Activated CD4-positive, alpha-beta T cell treated with anti-CD3 and anti-CD28 coated beads, Interleukin-2, amount 10 ng/mL, durations not matched to agents 24 days and 14 days (primary cell): ENCODE measurements around the gene FNDC5. TPM values are rescaled to one million over a fixed set of nuclear protein-coding genes. Genes with fewer than 3 reads are reported as not detected.
A peak's percentile ranks its signal among the peaks of the same experiment; 100 is the strongest.

Experiments used
- DNase-seq: peaks from one replicate; pipeline ENCODE4 v3.0.0; 2022
- H3K27ac Mint-ChIP-seq: one replicate; pipeline ENCODE4 v1.8.0; 2022; ENCODE audit warnings: mild to moderate bottlenecking, mixed read lengths
- H3K27me3 Mint-ChIP-seq: one replicate; pipeline ENCODE4 v1.8.0; 2022; ENCODE audit warnings: mixed read lengths
- H3K36me3 Mint-ChIP-seq: one replicate; pipeline ENCODE4 v1.8.0; 2022; ENCODE audit warnings: low read depth, mild to moderate bottlenecking, mixed read lengths
- H3K4me1 Mint-ChIP-seq: one replicate; pipeline ENCODE4 v1.8.0; 2021; ENCODE audit warnings: mixed read lengths
- H3K4me3 Mint-ChIP-seq: one replicate; pipeline ENCODE4 v1.8.0; 2022; ENCODE audit warnings: mild to moderate bottlenecking, moderate library complexity, mixed read lengths
- H3K9me3 Mint-ChIP-seq: one replicate; pipeline ENCODE4 v1.8.0; 2021; ENCODE audit warnings: mixed read lengths
- intact Hi-C: fragments of 100-400 bp; cut with micrococcal nuclease; formaldehyde crosslinking; loops from one replicate; pipeline ENCODE4 v1.15.1; 2023
- total RNA-seq: library from RNA; stranded (reverse); gene quantifications from 2 replicates; pipeline ENCODE4 v1.2.3, GENCODE V29; 2022

Gene FNDC5
- total RNA-seq, 1 donor from 2014 or later: not detected

- no peak for DNase-seq
- Mint-ChIP-seq H3K4me1 (peaks cover 55% of the 10 kb centered on the region), H3K4me3 (peak overlapping the region; percentile 99), H3K27me3 (no peaks in the 10 kb centered on the region), H3K36me3 (peaks cover 52% of the 10 kb centered on the region), H3K27ac (peak overlapping the region; percentile 98), H3K9me3 (peaks cover 8% of the 10 kb centered on the region)
- intact Hi-C loops: loop anchor here (1.0 to 5.0 kb wide), 6 partner anchors 15 to 441 kb away; partner anchors contain the start of genes AK2, ZBTB8OS and ZNF362
Observed at GRCh38 chr1:32816676-32817158, 54.0 kb downstream of the FNDC5 start.

GRCh38 chr1:32813941-32814739, 56.6 kb downstream of the FNDC5 start:
- Mint-ChIP-seq H3K4me1 (peaks cover 56% of the 10 kb centered on the region), H3K9me3 (peaks cover 8% of the 10 kb centered on the region), H3K4me3 (peak overlapping the region; percentile 99), H3K36me3 (peaks cover 65% of the 10 kb centered on the region), H3K27ac (peak overlapping the region; percentile 30), H3K27me3 (no peaks in the 10 kb centered on the region)
- intact Hi-C loops: no loop called here
- DNase-seq: no peak

Other genes starting within 250 kb of the FNDC5 start
- gene ZBTB8OS, start 220.4 kb downstream of the FNDC5 start, total RNA-seq: 50.4 and 54.2 TPM in 2 replicates
- 329 and 331 TPM in 2 replicates for gene RBBP4, start 219.7 kb downstream of the FNDC5 start, total RNA-seq
- gene SYNC, start 168.1 kb downstream of the FNDC5 start, total RNA-seq: not detected in 2 replicates
- 206 and 214 TPM in 2 replicates for gene YARS1, start 53.6 kb downstream of the FNDC5 start, total RNA-seq
- 43.8 and 46.9 TPM in 2 replicates for gene S100PBP, start 53.3 kb downstream of the FNDC5 start, total RNA-seq
- gene HPCA, start 15.6 kb upstream of the FNDC5 start, total RNA-seq: not detected in 2 replicates
- 0.89 and 1.4 TPM in 2 replicates for gene TMEM54, start 30.5 kb upstream of the FNDC5 start, total RNA-seq
- 44.5 and 46.8 TPM in 2 replicates for gene RNF19B, start 93.9 kb upstream of the FNDC5 start, total RNA-seq
- 424 and 429 TPM in 2 replicates for gene AK2, start 166.0 kb upstream of the FNDC5 start, total RNA-seq
- 1.3 and 1.4 TPM in 2 replicates for gene AZIN2, start 210.2 kb upstream of the FNDC5 start, total RNA-seq